GM12875 (cell line): ENCODE data around the gene ZBTB40.

Source experiments
- H3K4me3 ChIP-seq: one replicate; pipeline ENCODE4 v1.5.1; 2011; ENCODE audit warnings: low read depth, low read length, control low read depth
- TF ChIP-seq, protein P1 (sequence below): IDR thresholded peaks from 2 replicates; pipeline ENCODE4 v1.5.1; 2011; ENCODE audit warnings: low read depth, mild to moderate bottlenecking, control low read depth, inconsistent platforms, low read length, moderate library complexity, borderline replicate concordance; ENCODE audit not compliant: insufficient read depth

The ZBTB40 gene

DNA sequence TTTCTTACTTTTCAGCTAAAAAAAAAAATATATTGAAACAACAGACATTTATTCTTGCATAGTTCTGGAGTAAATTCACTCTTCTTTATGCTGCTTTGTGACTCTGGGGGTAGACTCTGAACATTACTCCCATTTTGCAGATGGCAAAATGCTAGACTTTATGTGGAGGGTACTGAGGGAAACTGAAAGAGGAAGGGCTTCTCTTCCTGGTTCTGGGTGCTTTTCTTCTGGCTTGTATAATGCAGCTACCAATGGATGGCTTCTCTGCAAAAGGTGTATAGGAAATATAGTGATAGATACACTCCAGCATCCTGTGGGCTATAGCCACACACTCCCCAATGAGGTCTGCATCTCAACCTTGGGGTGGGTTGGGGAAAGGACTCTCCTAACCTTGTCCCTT, 19.7 kb upstream of the ZBTB40 start:
- no peak overlapping the region for H3K4me3 ChIP-seq
- TF ChIP-seq, protein P1, sequence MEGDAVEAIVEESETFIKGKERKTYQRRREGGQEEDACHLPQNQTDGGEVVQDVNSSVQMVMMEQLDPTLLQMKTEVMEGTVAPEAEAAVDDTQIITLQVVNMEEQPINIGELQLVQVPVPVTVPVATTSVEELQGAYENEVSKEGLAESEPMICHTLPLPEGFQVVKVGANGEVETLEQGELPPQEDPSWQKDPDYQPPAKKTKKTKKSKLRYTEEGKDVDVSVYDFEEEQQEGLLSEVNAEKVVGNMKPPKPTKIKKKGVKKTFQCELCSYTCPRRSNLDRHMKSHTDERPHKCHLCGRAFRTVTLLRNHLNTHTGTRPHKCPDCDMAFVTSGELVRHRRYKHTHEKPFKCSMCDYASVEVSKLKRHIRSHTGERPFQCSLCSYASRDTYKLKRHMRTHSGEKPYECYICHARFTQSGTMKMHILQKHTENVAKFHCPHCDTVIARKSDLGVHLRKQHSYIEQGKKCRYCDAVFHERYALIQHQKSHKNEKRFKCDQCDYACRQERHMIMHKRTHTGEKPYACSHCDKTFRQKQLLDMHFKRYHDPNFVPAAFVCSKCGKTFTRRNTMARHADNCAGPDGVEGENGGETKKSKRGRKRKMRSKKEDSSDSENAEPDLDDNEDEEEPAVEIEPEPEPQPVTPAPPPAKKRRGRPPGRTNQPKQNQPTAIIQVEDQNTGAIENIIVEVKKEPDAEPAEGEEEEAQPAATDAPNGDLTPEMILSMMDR = no peak

DNA sequence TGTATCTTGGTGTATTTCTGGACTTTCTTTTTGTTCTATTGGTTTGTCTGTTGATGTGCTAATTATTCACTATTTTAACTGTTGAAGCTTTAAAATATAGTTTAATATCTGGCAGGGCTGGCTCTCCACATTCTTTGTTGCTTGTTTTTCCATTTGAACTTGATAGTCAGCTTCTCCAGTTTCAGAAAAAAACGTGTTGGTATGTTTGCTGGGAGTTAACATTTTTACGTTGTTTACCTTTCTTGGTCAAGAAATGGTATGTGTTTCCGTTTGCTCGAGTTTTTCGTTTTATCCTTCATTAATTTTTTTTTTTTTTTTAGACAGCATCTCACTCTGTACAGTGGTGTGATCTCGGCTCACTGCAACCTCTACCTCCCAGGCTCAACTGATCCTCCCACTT, 16.9 kb upstream of the ZBTB40 start:
- H3K4me3 ChIP-seq = no peak overlapping the region
- TF ChIP-seq, protein P1 = no peak

DNA sequence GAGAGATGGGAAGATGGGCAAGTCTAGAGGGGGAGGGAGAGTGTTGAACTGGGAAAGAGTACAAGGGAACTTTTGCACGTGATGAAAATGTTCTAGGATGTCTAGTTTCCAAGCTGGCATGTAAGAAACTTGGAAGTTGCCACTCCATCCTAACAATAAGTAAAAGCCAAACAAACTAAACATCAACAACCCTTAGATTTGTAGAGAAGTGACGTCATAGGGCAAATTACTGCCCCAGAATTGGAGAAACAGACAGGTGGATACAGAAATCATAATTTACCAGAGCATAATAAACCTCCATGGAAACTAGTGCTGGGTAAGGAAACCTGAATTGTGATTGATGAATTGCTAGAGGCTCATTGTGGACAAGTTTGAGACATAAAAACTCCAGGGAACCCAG, 14.7 kb upstream of the ZBTB40 start:
- no peak overlapping the region for H3K4me3 ChIP-seq
- TF ChIP-seq, protein P1 = no peak

DNA sequence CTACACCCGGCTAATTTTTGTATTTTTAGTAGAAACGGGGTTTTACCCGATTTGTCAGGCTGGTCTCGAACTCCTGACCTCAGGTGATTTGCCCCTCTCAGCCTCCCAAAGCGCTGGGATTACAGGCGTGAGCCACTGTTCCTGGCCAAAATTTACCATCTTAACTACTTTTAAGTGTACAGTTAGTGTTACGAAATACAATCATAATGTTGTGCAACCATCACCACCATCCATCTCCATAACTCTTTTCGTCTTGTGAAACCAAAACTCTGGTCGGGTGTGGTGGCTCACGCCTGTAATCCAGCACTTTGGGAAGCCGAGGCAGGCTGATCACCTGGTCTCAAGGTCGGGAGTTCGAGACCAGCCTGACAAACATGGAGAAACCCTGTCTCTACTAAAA, 14.1 kb upstream of the ZBTB40 start:
- TF ChIP-seq, protein P1 = no peak
- no peak overlapping the region for H3K4me3 ChIP-seq

DNA sequence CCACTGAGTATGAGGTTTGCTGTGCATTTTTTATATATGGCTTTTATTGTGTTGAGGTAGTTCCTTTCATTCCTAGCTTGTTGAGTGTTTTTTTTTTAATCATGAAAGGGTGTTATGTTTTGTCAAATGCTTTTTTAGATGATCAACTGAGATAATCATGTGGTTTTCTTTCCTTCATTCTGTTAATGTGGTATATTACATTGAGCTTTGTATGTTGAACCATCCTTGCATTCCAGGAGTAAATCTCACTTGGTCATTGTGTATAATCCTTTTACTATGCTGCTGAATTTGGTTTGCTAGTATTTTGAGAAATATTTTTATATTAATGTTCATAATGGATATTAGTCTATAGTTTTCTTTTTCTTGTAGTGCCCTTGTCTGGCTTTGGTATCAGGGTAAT, 11.1 kb upstream of the ZBTB40 start:
- TF ChIP-seq, protein P1 = no peak
- H3K4me3 ChIP-seq = no peak overlapping the region

DNA sequence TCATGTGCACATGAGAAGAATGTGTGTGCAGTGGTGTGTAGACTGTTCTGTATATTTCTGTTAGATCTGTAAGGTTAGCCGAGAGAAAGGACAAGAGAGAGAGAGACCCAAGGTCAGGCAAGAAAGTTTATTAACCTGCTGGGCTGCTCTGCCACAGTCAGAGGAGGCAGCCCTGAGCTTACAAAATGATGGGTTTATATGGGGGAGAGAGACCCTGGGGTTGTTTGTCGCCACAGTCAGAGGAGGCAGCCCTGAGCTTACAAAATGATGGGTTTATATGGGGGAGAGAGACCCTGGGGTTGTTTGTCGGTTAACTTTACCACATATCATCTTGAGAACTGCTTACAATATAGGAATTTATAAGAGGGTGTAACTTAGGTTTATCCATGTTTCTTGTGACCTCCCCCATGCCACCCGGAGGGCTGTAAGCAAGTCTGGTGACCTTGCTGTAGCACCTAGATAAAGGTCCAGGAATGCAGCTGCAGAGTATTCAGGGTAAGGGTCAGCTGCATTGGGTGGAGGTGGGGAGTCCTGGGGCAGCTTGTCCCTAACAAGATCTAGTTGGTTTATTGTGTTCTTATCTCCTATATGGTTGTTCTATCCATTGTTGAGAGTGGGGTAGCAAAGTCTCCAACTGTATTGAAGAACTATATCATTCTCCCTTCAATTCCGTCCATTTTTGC, 9.3 kb upstream of the ZBTB40 start:
- TF ChIP-seq, protein P1 = no peak
- no peak overlapping the region for H3K4me3 ChIP-seq

DNA sequence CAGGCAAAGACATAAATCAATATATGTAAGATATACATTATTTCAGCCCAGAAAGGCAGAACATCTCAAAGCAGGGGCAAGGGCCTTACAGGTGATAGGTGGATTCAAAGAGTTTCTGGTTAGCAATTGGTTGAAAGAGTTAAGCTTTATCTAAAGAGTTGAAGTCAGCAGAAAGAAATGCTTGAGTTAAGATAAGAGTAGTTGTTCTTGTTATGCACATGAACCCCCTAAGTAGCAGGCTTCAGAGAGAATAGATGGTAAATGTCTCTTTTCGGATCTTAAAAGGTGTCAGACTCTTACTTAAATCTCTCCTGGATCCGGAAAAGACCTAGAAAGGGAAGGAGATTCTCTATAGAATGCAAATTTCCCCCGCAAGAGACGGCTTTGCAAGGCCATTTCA, 8.3 kb upstream of the ZBTB40 start:
- TF ChIP-seq, protein P1 = no peak
- H3K4me3 ChIP-seq = no peak overlapping the region
